Measurements from ENCODE around the gene EXOC6. TPM values are rescaled to one million over a fixed set of nuclear protein-coding genes. Genes with fewer than 3 reads are reported as not detected.

Gene EXOC6
- total and polyA plus RNA-seq, 2 of the 13 experiments (the other 11 are each of a cell fraction or from before 2014, with no cell fraction given), result 22.2 to 29.2 TPM

- no peak for TF ChIP-seq TEF (CRISPR knock-in tag; IDR thresholded peaks at IDR 0.05)
- TF ChIP-seq ZNF263 (CRISPR knock-in tag; IDR thresholded peaks at IDR 0.05), result no peak
- no peak for TF ChIP-seq RAD21 (CRISPR knock-in tag; IDR thresholded peaks at IDR 0.05)
- TF ChIP-seq ZKSCAN8 (CRISPR knock-in tag; IDR thresholded peaks at IDR 0.05; ENCODE audit: borderline replicate concordance), result no peak
- TF ChIP-seq ZMYM4 (CRISPR knock-in tag; IDR thresholded peaks at IDR 0.05), result peak; percentile 83
- no peak for TF ChIP-seq ZNF207 (IDR thresholded peaks at IDR 0.05; ENCODE audit: borderline replicate concordance)
- 0 out of 2 replicates have a peak, but pooled peaks have one; percentile 30 for TF ChIP-seq PHF20 (CRISPR knock-in tag; IDR thresholded peaks at IDR 0.05)
- no peak for TF ChIP-seq HMG20B (CRISPR knock-in tag; conservative IDR thresholded peaks at IDR 0.05)
- TF ChIP-seq FOXO1 (CRISPR knock-in tag; IDR thresholded peaks at IDR 0.05), result 0 out of 2 replicates have a peak, but pooled peaks have one; percentile 10
- TF ChIP-seq ZNF256 (CRISPR knock-in tag; conservative IDR thresholded peaks at IDR 0.05), result no peak
- no peak for TF ChIP-seq ZC3H4 (CRISPR knock-in tag; IDR thresholded peaks at IDR 0.05; ENCODE audit: borderline replicate concordance)
- TF ChIP-seq IKZF5 (CRISPR knock-in tag; IDR thresholded peaks at IDR 0.05), result no peak
- TF ChIP-seq CENPBD1 (CRISPR knock-in tag; IDR thresholded peaks at IDR 0.05; ENCODE audit: borderline replicate concordance, low read depth), result no peak
- TF ChIP-seq BCL3 (CRISPR knock-in tag; IDR thresholded peaks at IDR 0.05), result peak; percentile 60; the same call in 1 of the 2 replicates
- peak; percentile 58; the same call in 1 of the 2 replicates for TF ChIP-seq ZBTB7B (CRISPR knock-in tag; IDR thresholded peaks at IDR 0.05)
- no peak for TF ChIP-seq ZNF484 (CRISPR knock-in tag; IDR thresholded peaks at IDR 0.05; ENCODE audit: borderline replicate concordance, low read depth)
- TF ChIP-seq CENPT (CRISPR knock-in tag; IDR thresholded peaks at IDR 0.05; ENCODE audit: low read depth), result no peak
- TF ChIP-seq THRA (CRISPR knock-in tag; IDR thresholded peaks at IDR 0.05; ENCODE audit: borderline replicate concordance), result peak; percentile 95
- TF ChIP-seq SETDB1 (CRISPR knock-in tag; IDR thresholded peaks at IDR 0.05; ENCODE audit: borderline replicate concordance), result no peak
- TF ChIP-seq ZFYVE20 (CRISPR knock-in tag; IDR thresholded peaks at IDR 0.05; ENCODE audit: borderline replicate concordance, low read depth), result no peak
- no peak for TF ChIP-seq JDP2 (CRISPR knock-in tag; IDR thresholded peaks at IDR 0.05; ENCODE audit: borderline replicate concordance)
- TF ChIP-seq ATAD3A (CRISPR knock-in tag; IDR thresholded peaks at IDR 0.05), result no peak
- TF ChIP-seq JUNB (CRISPR knock-in tag; IDR thresholded peaks at IDR 0.05; ENCODE audit: borderline replicate concordance), result no peak
- TF ChIP-seq NFE2L2 (IDR thresholded peaks at IDR 0.05; ENCODE audit: low read length), result no peak
- TF ChIP-seq ZBTB2 (CRISPR knock-in tag; IDR thresholded peaks at IDR 0.05; ENCODE audit: low read depth), result no peak
Measured at GRCh38 chr10:93071674-93072224, 223.4 kb downstream of the EXOC6 start (continued).
